ENCODE data around the gene SGPP2. TPM values are rescaled to one million over a fixed set of nuclear protein-coding genes. Genes with fewer than 3 reads are reported as not detected.

SGPP2 gene
- total and polyA plus RNA-seq, 2 donors (not counting 3 experiments of a cell fraction or from before 2014, with no cell fraction given): not detected

- FAIRE-seq (no peak), DNase-seq (ENCODE audit: low read depth, low spot score) (no peak)
- Histone ChIP-seq H3K4me2 (ENCODE audit: insufficient read depth, low read length) (no peak overlapping the region), H4K20me1 (replicated peaks; ENCODE audit: control insufficient read depth, extremely low read depth, insufficient read depth, low read length) (no peaks in the 10 kb centered on the region), H3K9me1 (replicated peaks; ENCODE audit: control insufficient read depth, extremely low read depth, insufficient read depth, low read length) (no peaks in the 10 kb centered on the region), H3K79me2 (ENCODE audit: control insufficient read depth, insufficient read depth, low read length) (no peaks in the 10 kb centered on the region), H3K4me1 (ENCODE audit: control insufficient read depth, extremely low read depth, insufficient read depth, low read length) (no peaks in the 10 kb centered on the region), H3K27me3 (ENCODE audit: control insufficient read depth in 2 of 2, insufficient read depth in 2 of 2, low read length in 2 of 2) (peaks cover 0 to 4% of the 10 kb centered on the region in 2 experiments), H3K27ac (ENCODE audit: insufficient read depth, low read depth, low read length) (no peak overlapping the region), H3K9ac (replicated peaks; ENCODE audit: extremely low read depth, insufficient read depth, low read length) (no peak overlapping the region), H2AFZ (ENCODE audit: low read depth, low read length) (no peak overlapping the region), H3K36me3 (ENCODE audit: control insufficient read depth in 2 of 2, extremely low read depth in 1 of 2, insufficient read depth in 2 of 2, low read length in 2 of 2) (no peaks in the 10 kb centered on the region), H3K4me3 (replicated peaks in 1 of 3; ENCODE audit: insufficient read depth in 1 of 3, low read depth in 1 of 3, low read length in 3 of 3) (no peak overlapping the region), H3K9me3 (replicated peaks; ENCODE audit: control insufficient read depth, insufficient read depth, low read length) (no peaks in the 10 kb centered on the region)
- dilution Hi-C loops (cut with MboI; ENCODE audit: extremely low pct_ligation_motif_present, low sequenced_read_pairs) (no loop called here), intact Hi-C loops (cut with micrococcal nuclease) (no loop called here)
- BruUV-seq (replicated peaks): no TSS peak
- POLR2A ChIA-PET: no interaction called here
- CTCF ChIA-PET: no interaction called here
- TF ChIP-seq FOS (IDR thresholded peaks at IDR 0.05; ENCODE audit: borderline replicate concordance, insufficient read depth, low read length) (no peak), POLR2A (IDR thresholded peaks at IDR 0.05; ENCODE audit: low read depth, low read length) (no peak), MAX (IDR thresholded peaks at IDR 0.05; ENCODE audit: insufficient read depth, insufficient read length) (no peak), EZH2 (IDR thresholded peaks at IDR 0.05; ENCODE audit: borderline replicate concordance, low read depth, low read length, severe bottlenecking) (no peak), MYC (IDR thresholded peaks at IDR 0.05; ENCODE audit: low read depth, low read length) (no peak), POLR2AphosphoS5 (IDR thresholded peaks at IDR 0.05; ENCODE audit: insufficient read depth, low read depth, low read length) (no peak)
Measured at GRCh38 chr2:222381566-222381965, 42.8 kb upstream of the SGPP2 start.

GRCh38 chr2:222383255-222383654 is 41.1 kb upstream of the SGPP2 start:
- no peak overlapping the region for H3K9ac ChIP-seq (replicated peaks; ENCODE audit: extremely low read depth, insufficient read depth, low read length)
- no peaks in the 10 kb centered on the region for H3K4me1 ChIP-seq (ENCODE audit: control insufficient read depth, extremely low read depth, insufficient read depth, low read length)
- no peak overlapping the region for H2AFZ ChIP-seq (ENCODE audit: low read depth, low read length)
- POLR2A ChIA-PET: no interaction called here
- intact Hi-C loops (cut with micrococcal nuclease): no loop called here
- DNase-seq (ENCODE audit: low read depth, low spot score) (no peak), FAIRE-seq (no peak)
- TF ChIP-seq POLR2A (IDR thresholded peaks at IDR 0.05; ENCODE audit: low read depth, low read length) (no peak), GATA2 (IDR thresholded peaks at IDR 0.05; ENCODE audit: insufficient read depth, insufficient read length, low read depth, low read length) (no peak), EZH2 (IDR thresholded peaks at IDR 0.05; ENCODE audit: borderline replicate concordance, low read depth, low read length, severe bottlenecking) (no peak), JUN (IDR thresholded peaks at IDR 0.05; ENCODE audit: borderline replicate concordance, insufficient read depth, insufficient read length, low read depth) (no peak), MYC (IDR thresholded peaks at IDR 0.05; ENCODE audit: low read depth, low read length) (no peak), MAX (IDR thresholded peaks at IDR 0.05; ENCODE audit: insufficient read depth, insufficient read length) (no peak), FOS (IDR thresholded peaks at IDR 0.05; ENCODE audit: borderline replicate concordance, insufficient read depth, low read length) (no peak), POLR2AphosphoS5 (IDR thresholded peaks at IDR 0.05; ENCODE audit: insufficient read depth, low read depth, low read length) (no peak), CTCF (IDR thresholded peaks at IDR 0.05; ENCODE audit: extremely low read depth in 1 of 2, insufficient read depth in 1 of 2, low read depth in 1 of 2, low read length in 2 of 2) (no peak)
- CTCF ChIA-PET: no interaction called here
- no peaks in the 10 kb centered on the region for H3K36me3 ChIP-seq (ENCODE audit: control insufficient read depth in 2 of 2, extremely low read depth in 1 of 2, insufficient read depth in 2 of 2, low read length in 2 of 2)
- dilution Hi-C loops (cut with MboI; ENCODE audit: extremely low pct_ligation_motif_present, low sequenced_read_pairs): no loop called here
- no peak overlapping the region for H3K4me3 ChIP-seq (replicated peaks in 1 of 3; ENCODE audit: insufficient read depth in 1 of 3, low read depth in 1 of 3, low read length in 3 of 3)
- H3K27me3 ChIP-seq (ENCODE audit: control insufficient read depth in 2 of 2, insufficient read depth in 2 of 2, low read length in 2 of 2): peaks cover 1 to 2% of the 10 kb centered on the region in 2 experiments
- no peaks in the 10 kb centered on the region for H3K79me2 ChIP-seq (ENCODE audit: control insufficient read depth, insufficient read depth, low read length)
- no peaks in the 10 kb centered on the region for H4K20me1 ChIP-seq (replicated peaks; ENCODE audit: control insufficient read depth, extremely low read depth, insufficient read depth, low read length)
- no peak overlapping the region for H3K27ac ChIP-seq (ENCODE audit: insufficient read depth, low read depth, low read length)
- no peak overlapping the region for H3K4me2 ChIP-seq (ENCODE audit: insufficient read depth, low read length)
- no peaks in the 10 kb centered on the region for H3K9me1 ChIP-seq (replicated peaks; ENCODE audit: control insufficient read depth, extremely low read depth, insufficient read depth, low read length)
- no peaks in the 10 kb centered on the region for H3K9me3 ChIP-seq (replicated peaks; ENCODE audit: control insufficient read depth, insufficient read depth, low read length)
- BruUV-seq (replicated peaks): no TSS peak
